ENCODE data around the gene GNG8. TPM values are rescaled to one million over a fixed set of nuclear protein-coding genes. Genes with fewer than 3 reads are reported as not detected.

The GNG8 gene
- polyA plus RNA-seq, 3 donors = 1.6 to 1.7 TPM; not detected in 1

DNA sequence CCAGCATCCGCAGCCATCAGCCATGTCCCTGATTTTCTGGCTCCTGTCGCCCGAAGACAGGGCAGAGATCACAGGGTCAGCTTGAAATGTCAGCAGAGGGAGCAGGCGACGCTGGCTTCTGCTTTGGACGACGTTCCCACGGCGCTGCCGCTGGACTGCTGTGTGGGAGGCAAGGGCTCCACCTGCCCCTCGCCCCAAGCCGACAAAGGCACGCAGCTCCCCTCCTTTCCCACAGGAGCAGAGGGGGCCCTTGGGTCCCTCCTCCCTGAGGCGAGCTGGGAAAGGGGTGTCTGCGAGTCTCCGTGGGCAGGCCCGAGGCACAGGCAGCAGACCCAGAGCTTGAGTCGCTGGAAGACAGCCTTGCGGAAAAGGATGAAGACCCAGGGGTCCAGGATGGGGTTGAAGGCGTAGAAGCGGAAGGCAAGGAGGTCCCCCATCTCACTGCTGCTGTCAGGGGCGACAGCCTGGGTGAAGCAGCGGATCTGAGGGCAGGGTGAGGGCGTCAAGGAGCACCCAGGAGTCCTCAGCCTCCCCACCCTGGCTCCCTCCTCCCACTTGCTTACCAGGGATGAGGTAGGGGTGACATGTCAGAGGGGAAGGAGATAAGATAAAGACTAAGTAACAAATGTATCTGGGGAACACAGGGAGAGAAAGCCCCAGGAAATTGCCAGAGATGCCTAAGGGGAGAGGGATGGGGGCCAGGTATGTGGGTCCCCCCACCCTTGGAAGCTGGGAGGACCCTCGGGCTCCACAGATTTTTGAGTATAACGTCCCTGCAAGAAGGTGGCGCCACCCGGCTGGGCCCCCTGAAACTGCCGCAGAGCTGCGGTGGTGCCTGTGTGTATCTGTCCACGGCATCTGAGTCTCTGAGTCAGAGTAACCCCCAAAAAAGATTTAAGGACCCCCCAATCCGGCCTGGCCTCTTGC, 14.5 kb downstream of the GNG8 start:
- no peak for DNase-seq (ENCODE audit: low read depth in 3 of 3, low spot score in 2 of 3)

DNA sequence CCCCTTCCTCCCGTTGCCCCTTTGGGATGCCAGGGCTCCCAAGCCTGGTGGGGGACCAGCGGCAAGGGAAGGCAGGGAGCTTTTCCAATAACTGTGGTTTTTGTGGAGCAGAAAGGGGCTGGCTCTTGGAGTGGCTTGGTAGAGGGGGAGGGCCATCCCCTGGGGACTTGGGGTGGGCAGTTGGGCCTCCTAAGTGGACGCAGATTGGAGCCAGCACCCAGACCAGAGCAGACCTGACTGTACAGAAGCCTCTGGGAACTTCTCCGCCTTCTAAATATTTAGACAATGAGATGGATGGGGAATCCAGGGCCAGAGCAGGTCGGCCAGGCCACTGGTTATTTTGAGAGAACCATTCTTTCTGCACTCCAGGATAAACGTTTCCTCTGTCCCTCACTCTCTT, 15.3 kb downstream of the GNG8 start:
- DNase-seq (ENCODE audit: low read depth in 3 of 3, low spot score in 2 of 3) = no peak

DNA sequence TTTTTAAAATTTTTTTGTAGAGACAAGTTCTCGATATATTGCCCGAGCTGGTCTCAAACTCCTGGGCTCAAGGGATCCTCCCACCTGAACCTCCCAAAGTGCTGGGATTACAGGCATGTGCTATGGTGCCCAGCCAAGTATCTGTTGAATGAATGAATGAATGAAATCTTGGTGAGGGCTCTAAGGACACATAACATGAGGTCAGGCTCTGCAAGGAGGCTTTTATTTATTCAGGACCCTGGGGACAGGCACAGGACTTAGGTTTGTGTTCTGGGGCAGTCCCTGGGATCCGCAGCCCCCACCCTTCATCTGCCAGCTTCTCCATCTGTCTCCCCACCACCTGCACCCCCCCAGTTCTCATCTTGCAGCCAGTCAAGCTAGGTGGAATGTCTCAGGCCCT, 15.7 kb downstream of the GNG8 start:
- DNase-seq (ENCODE audit: low read depth in 3 of 3, low spot score in 2 of 3) = no peak

DNA sequence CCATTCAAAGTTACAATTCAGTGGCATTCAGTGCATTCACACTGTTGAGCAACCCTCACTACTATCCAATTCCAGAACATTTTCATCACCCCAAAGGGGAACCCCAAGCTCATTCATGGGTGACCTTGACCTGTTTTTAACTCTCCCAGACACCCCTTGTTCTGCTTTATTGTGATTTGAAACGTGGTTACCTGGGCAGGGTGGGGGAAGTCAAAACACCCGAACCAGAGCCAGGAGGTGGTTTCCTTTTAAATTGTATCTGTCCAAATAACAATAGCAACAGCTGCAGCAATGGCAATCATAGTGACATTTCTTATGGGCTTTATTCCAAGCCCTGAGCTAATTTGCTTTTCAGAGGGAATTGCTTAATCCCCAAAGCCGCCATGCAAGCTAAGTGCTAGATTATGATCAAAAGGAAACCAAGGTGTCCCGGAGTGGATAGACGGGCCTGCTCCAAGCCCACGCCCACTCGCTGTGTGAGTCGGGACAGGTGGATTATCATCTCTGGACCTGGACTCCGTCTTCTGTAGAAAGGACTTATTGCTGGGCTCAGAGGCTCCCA, 17.3 kb downstream of the GNG8 start:
- no peak for DNase-seq (ENCODE audit: low read depth in 3 of 3, low spot score in 2 of 3)

DNA sequence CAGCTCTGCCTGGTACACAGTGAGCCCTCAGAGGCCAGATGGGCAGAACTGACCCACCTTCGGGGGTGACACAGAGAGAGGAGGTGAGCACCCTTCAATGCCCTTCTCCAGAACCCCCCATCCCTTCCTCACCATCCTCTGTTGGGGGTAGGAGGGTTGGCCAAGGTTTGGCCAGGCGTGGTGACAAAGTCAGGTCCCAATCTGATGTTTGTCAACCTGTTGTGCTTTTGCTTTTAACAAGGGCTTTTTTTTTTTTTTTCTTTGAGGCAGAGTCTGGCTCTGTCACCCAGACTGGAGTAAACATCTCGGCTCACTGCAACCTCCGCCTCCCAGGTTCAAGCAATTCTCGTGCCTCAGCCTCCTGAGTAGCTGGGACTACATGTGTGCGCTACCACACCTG, 18.4 kb downstream of the GNG8 start:
- DNase-seq (ENCODE audit: low read depth in 3 of 3, low spot score in 2 of 3) = no peak

DNA sequence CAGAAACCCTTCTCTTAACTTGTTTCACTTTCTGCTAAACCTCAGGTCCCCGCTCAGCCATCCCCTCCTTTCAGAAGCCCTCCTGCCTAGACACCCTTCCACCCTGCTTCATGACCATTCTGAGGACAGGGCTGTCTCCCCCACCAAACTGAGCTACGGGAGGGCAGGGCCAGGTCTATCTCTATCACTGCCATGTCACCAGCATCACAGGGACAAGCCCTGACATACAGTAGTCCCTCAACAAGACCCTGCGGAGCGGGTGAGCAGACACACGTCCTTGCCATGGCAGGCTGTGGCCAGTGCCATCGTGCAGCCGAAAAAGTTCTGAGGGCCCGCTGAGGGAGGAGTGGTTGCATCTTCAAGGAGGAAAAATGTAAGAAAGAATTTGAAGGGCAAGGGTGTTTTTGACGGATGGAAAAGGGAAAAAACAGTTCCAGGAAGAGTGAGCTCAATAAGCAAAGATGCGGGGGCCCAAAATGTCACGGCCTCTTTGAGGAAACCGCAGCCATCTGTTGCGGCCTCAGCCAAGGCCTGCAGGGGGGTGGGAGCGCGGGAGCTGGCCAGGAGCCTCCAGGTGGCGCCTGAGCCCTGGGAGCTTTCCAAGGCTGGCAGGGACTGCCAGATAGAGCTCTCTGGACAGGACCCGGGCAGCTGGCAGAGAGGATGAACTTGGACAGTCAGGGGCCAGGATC, 19.2 kb downstream of the GNG8 start:
- no peak for DNase-seq (ENCODE audit: low read depth in 3 of 3, low spot score in 2 of 3)

DNA sequence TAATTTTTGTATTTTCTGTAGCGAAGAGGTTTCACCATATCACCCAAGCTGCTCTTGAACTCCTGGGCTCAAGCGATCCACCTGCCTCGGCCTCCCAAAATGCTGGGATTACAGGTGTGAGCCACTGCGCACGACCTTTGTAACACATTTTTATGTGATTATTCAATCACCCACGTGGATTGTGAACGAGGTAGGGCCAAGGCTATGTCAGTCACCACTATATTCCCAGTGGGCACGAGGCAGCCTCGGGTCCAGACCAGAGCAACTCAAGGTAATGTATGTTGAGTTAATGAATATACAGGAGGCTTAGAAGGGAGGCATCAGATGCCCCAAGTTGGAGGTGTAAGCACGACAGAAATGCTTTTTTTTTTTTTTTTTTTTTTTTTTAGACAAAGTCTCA, 20.0 kb downstream of the GNG8 start:
- DNase-seq (ENCODE audit: low read depth in 3 of 3, low spot score in 2 of 3) = no peak

DNA sequence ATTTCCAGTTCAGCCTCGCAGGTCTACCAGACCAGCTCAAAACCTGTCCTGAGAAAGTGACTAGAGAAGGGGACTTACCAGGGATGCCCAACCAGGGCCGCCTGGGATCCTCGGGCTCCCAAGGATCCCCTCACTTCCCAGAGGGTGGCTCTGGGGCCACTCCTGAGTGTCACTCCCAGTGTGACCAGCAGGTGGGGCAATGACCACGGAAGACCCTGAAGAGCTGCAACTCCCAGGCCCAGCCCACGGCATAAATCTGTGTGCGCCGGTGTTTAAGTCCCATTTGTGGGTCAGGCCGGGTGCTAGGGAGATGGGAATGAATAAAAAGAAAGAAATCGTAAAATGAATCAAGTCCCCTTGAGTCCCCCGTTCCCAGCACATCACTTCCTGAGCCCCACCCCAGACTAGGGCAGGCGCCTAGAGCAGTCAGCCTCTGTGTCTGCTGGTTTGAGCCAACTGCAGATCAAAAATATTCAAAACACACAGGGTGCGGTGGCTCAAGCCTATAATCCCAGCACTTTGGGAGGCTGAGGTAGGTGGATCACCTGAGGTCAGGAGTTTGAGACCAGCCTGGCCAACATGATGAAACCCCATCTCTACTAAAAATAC, 21.8 kb downstream of the GNG8 start:
- no peak for DNase-seq (ENCODE audit: low read depth in 3 of 3, low spot score in 2 of 3)

DNA sequence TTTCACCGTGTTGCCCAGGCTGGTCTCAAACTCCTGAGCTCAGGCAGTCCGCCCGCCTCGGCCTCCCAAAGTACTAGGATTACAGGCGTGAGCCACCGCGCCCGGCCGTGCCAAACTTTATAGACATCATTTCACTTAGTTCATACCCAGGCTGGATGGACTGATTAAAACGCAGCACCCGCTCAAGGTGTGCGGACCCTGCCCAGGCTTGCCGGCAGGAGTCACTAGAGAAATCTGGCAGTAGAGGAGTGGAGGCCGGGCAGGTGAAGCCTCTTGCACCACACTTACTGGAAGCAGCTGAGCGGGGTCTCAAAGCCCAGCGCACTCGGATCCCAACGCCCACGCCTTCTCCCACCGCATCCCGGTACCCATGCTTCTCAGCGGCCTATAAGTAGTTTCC, 22.5 kb downstream of the GNG8 start:
- no peak for DNase-seq (ENCODE audit: low read depth in 3 of 3, low spot score in 2 of 3)

DNA sequence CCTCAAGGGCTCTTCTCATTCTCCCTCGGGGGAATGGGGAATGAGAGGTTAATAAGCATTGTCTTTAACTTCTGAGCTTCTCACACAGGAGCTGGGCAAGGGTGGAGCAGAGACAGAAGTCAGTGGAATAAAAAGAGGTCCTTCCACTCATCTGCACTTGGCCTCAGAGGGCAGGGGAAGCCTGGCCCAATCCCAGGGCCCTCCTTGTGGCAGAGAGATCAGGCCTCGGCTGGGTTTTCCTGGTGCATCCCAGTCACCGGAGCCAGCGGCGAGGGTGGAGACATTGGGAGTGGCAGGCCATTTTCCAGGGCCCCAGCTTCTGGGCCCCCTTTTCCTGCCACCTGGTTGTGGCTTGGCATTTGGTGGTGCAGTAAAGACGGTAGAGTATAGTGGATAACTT, 24.2 kb downstream of the GNG8 start:
- no peak for DNase-seq (ENCODE audit: low read depth in 3 of 3, low spot score in 2 of 3)

DNA sequence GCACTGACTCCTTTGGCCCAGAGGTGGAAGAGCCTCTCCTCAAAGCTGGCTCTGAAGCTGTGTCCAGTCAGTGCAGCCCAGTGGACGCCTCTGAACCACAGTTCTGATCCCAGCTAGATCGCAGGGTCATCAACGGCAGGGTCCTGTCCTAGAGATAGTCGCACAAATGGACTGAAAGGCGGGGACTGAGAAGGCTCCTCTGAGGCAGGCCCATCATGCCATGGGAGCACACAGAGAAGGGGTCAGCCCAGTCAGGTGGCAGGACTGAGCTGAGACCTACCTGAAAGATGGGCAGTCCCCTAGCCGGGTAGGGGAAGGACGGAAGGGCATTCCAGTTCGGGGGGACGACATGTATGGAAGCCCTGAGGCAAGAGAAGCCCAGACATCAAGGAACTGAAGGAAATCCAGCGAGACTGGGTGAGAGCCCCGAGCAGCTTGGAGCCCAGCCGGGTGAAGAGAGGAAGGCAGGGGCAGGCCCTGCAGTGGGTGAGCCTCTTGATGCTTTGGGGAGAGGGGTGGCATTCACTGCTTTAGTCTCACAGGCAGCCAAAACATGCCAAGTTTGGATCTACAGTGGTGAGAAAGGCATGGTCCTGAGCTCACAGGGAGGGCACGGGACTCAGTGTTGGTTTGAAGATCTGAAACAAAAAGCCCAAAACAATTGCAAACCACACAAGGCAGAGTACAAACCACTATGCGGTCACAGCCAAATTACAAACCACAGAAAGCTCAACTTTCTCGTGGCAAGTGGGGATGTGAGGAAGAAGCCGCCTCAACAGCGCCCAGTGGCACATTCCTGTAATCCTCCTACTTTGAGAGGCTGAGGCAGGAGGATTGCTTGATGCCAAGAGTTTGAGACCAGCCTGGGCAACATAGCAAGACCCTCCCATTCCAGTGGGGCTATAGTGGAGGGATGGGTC, 24.9 kb downstream of the GNG8 start:
- no peak for DNase-seq (ENCODE audit: low read depth in 3 of 3, low spot score in 2 of 3)

DNA sequence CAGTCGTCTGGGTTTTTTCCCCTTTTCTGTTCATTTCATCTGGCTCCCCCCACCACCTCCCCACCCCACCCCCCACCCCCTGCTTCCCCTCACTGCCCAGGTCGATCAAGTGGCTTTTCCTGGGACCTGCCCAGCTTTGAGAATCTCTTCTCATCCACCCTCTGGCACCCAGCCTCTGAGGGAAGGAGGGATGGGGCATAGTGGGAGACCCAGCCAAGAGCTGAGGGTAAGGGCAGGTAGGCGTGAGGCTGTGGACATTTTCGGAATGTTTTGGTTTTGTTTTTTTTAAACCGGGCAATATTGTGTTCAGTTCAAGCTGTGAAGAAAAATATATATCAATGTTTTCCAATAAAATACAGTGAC, 25.6 kb downstream of the GNG8 start:
- no peak for DNase-seq (ENCODE audit: low read depth in 3 of 3, low spot score in 2 of 3)

DNA sequence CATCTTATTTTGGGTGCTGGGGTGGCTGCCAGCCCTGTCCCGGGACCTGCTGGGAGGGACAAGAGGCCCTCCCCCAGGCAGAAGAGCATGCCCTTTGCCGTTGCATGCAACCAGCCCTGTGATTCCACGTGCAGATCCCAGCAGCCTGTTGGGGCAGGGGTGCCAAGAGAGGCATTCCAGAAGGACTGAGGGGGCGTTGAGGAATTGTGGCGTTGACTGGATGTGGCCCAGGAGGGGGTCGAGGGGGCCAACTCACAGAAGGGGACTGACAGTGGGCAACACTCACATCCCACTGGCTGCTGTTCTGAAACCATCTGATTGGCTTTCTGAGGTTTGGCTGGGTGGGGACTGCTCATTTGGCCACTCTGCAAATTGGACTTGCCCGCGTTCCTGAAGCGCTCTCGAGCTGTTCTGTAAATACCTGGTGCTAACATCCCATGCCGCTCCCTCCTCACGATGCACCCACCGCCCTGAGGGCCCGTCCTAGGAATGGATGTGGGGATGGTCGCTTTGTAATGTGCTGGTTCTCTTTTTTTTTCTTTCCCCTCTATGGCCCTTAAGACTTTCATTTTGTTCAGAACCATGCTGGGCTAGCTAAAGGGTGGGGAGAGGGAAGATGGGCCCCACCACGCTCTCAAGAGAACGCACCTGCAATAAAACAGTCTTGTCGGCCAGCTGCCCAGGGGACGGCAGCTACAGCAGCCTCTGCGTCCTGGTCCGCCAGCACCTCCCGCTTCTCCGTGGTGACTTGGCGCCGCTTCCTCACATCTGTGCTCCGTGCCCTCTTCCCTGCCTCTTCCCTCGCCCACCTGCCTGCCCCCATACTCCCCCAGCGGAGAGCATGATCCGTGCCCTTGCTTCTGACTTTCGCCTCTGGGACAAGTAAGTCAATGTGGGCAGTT, 26.2 kb downstream of the GNG8 start:
- no peak for DNase-seq (ENCODE audit: low read depth in 3 of 3, low spot score in 2 of 3)

DNA sequence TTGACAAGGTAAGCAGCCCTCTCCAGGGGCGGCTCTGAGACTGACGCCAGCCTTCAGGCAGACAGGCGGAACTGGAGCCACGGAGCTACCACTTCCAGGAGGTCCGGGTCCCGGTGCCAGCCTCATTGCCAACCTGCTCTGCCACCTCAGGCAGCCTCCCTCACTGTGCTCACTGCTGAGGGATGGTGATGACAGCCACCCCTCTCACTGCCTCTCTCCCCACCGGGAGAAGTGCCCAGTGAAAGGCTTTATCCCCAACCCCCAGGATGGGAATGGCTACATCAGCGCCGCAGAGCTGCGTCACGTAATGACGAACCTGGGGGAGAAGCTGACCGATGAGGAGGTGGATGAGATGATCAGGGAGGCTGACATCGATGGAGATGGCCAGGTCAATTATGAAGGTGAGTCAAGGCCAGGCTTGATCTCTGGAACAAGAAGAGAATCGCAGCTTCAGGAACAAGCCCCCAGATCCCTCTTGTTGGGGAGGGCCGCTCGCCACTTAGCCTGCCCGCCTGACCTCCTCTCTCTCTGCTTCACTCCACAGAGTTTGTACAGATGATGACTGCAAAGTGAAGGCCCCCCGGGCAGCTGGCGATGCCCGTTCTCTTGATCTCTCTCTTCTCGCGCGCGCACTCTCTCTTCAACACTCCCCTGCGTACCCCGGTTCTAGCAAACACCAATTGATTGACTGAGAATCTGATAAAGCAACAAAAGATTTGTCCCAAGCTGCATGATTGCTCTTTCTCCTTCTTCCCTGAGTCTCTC, 27.2 kb downstream of the GNG8 start:
- DNase-seq (ENCODE audit: low read depth in 3 of 3, low spot score in 2 of 3) = no peak

DNA sequence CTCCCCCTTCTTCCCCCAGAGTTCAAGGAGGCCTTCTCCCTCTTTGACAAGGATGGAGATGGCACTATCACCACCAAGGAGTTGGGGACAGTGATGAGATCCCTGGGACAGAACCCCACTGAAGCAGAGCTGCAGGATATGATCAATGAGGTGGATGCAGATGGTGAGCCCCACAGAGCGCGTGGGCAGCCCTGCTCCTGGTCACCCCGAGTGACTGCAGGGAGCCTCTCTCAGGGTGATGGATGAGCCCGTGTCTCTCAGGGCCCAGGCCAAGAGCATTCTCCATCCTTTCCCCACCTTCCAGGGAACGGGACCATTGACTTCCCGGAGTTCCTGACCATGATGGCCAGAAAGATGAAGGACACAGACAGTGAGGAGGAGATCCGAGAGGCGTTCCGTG, 27.8 kb downstream of the GNG8 start:
- no peak for DNase-seq (ENCODE audit: low read depth in 3 of 3, low spot score in 2 of 3)

DNA sequence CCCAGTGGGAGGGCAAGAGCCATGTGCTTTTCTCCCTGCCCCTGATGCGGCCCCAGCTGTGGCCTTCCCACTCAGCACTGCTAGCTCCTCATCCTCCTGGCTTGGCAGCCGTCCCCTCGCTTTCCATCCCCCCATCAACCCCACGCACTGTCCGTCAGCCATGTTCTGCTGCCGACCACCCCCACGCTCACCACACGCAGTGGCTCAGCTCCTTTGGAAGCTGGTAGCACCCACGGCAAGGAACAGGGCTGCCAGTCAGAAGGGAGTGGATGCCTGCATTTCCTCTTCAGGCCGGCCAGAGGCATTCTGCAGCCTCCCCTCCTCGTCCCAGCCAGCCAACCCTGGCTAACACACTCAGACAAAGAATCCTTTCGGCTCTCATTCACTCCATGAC, 28.6 kb downstream of the GNG8 start:
- DNase-seq (ENCODE audit: low read depth in 3 of 3, low spot score in 2 of 3) = no peak

DNA sequence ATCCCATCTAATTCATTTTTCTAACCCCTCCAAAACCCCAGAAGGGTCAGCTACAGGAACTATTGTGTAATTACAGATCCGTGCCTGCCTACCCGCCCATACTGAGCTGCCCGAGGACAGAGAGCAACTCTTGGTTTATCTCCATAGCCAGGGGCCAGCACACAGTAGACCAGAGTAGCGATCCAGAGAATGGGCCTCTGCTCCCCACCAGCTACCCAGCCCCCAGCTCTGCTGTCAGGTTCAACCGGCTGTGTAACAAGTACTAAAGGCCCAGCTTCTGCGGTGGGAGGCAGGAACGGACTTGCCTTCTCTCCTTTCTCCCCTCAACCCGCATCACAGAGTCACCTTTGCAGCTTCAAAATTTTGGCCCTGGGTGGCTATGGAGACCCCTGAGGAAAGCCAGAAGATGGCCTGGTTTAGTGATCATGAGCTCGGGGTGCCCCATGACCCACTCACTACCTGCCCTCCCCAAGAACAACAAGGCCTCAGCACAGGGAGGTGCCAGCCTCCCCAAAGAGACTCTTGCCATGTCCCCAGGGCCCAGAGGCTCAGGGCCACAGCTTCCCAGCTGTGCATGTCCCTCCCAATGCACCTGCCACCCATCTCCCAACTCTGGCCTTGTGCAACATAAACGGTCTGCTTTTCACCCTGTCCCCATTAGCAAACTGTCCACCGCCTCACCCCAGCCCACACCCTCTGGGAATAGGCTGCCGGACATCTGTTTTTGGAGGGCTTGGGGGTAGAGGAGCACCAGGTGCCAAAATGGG, 29.1 kb downstream of the GNG8 start:
- DNase-seq (ENCODE audit: low read depth in 3 of 3, low spot score in 2 of 3) = no peak

DNA sequence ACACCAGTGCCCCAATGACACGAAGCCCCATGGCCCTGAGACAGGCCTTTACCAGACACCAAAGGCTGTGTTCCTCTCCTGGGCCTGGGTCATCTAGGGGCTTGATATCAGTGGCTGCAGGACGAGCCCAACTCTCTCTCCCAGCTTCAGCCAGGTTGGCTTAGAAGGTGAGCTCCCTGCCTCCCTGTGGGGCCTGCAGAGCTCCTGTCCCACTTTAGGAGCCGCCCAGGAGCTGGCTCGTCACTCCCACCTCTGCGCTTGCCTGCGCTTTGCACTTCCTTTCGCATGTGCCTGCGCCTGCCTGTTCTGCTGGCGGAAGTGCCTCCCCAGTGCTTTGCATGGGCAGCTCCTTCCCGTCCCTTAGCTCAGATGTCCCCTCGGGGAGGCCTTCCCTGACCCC, 30.0 kb downstream of the GNG8 start:
- DNase-seq (ENCODE audit: low read depth in 3 of 3, low spot score in 2 of 3) = no peak

All from right renal cortex interstitium (tissue), 3 donors.